Prostate gland (tissue), 2 donors: ENCODE data around the gene THRSP. TPM values are rescaled to one million over a fixed set of nuclear protein-coding genes. Genes with fewer than 3 reads are reported as not detected.
"Not testable (repeated sequence)": the region's sequence is repeated elsewhere in the genome, so short reads cannot be mapped to it uniquely, and the experiment has no call there.

Experiments used
- DNase-seq: peaks from one replicate; pipeline ENCODE4 v3.0.0-alpha.2; 2019; ENCODE audit warnings: low spot score
- H3K27ac ChIP-seq, 2 donors: fragments of 200-600 bp; sonication (generic); 2 replicates each; pipeline ENCODE4 v1.5.1; 2017 to 2019
- H3K27me3 ChIP-seq: fragments of 200-600 bp; sonication (generic); replicated peaks from 2 replicates; pipeline ENCODE4 v1.5.1; 2019; ENCODE audit not compliant: insufficient read depth
- H3K36me3 ChIP-seq, 2 donors: fragments of 200-600 bp; sonication (generic); 1 replicate in 1 of 2; 2 replicates in 1 of 2; pipeline versions ENCODE4 v1.5.1 to v1.8.1; 2017 to 2019
- H3K4me1 ChIP-seq: fragments of 200-600 bp; sonication (generic); replicated peaks from 2 replicates; pipeline ENCODE4 v1.5.1; 2019
- H3K4me3 ChIP-seq, 2 donors: fragments of 200-600 bp; sonication (generic); 2 replicates each; pipeline ENCODE4 v1.5.1; 2017 to 2019
- H3K9me3 ChIP-seq: fragments of 200-600 bp; sonication (generic); 2 replicates; pipeline ENCODE4 v1.5.1; 2017
- POLR2A ChIP-seq: fragments of 450-650 bp; IDR thresholded peaks from one replicate; pipeline ENCODE4 v1.6.1; 2016; ENCODE audit warnings: antibody characterized with exemption, mild to moderate bottlenecking
- POLR2AphosphoS5 ChIP-seq: sonication (generic); formaldehyde crosslinking; IDR thresholded peaks from one replicate; pipeline ENCODE4 v1.6.1; 2017; ENCODE audit warnings: antibody characterized with exemption
- WGBS: methylation state at CpG from one replicate; pipeline ENCODE4 v1.1.5; 2018; 5-methylcytosine and 5-hydroxymethylcytosine counted together
- intact Hi-C: fragments of 100-400 bp; cut with DNase I; formaldehyde crosslinking; loops from one replicate; pipeline ENCODE4 v1.14.2; 2022
- total RNA-seq, 2 donors: library from RNA; depleted of rRNA; stranded (reverse); fragments of >200 nt; gene quantifications; one replicate each; pipeline ENCODE4 v1.1.0, GENCODE V29; 2016
- TF ChIP-seq, protein P1 (sequence below), 4 experiments: fragments of 200-600 bp in 2 of 4; fragments of 450-650 bp in 2 of 4; sonication (generic) in 2 of 4; IDR thresholded peaks; 1 replicate in 3 of 4; 2 replicates in 1 of 4; pipeline ENCODE4 v1.5.1; 2016 to 2019; ENCODE audit warnings: antibody characterized with exemption in 4 of 4, mild to moderate bottlenecking in 2 of 4, moderate library complexity in 2 of 4

The THRSP gene
- not detected for total RNA-seq

- no peaks in the 10 kb centered on the region for H3K4me1 ChIP-seq
- H3K36me3 ChIP-seq = no peaks in the 10 kb centered on the region
- intact Hi-C loops = no loop called here
- H3K4me3 ChIP-seq = no peak within 1 kb of the TSS
- no peak for DNase-seq
- H3K27me3 ChIP-seq = no peaks in the 10 kb centered on the region
- 90% methylated on average over 14 of the region's 14 CpGs for WGBS
- no peak within 1 kb of the TSS for H3K27ac ChIP-seq
- no peaks in the 10 kb centered on the region for H3K9me3 ChIP-seq
- TF ChIP-seq, protein P1, sequence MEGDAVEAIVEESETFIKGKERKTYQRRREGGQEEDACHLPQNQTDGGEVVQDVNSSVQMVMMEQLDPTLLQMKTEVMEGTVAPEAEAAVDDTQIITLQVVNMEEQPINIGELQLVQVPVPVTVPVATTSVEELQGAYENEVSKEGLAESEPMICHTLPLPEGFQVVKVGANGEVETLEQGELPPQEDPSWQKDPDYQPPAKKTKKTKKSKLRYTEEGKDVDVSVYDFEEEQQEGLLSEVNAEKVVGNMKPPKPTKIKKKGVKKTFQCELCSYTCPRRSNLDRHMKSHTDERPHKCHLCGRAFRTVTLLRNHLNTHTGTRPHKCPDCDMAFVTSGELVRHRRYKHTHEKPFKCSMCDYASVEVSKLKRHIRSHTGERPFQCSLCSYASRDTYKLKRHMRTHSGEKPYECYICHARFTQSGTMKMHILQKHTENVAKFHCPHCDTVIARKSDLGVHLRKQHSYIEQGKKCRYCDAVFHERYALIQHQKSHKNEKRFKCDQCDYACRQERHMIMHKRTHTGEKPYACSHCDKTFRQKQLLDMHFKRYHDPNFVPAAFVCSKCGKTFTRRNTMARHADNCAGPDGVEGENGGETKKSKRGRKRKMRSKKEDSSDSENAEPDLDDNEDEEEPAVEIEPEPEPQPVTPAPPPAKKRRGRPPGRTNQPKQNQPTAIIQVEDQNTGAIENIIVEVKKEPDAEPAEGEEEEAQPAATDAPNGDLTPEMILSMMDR (IDR thresholded peaks at IDR 0.05) = no peak
- no peak for TF ChIP-seq POLR2A
- no peak for TF ChIP-seq POLR2AphosphoS5
These were observed at the start of gene THRSP for GRCh38 chr11:78063440-78064181. Gene THRSP, plus strand, starts transcription at chr11:78063861. Its CDS starts 21 bp downstream, at chr11:78063882.

GRCh38 chr11:78014937-78015520 lies 48.6 kb upstream of the THRSP start:
- H3K36me3 ChIP-seq, intact Hi-C loops, DNase-seq, H3K9me3 ChIP-seq, H3K27ac ChIP-seq, H3K4me3 ChIP-seq, H3K4me1 ChIP-seq, H3K27me3 ChIP-seq: not testable (repeated sequence)
- 66% methylated on average over 6 of the region's 6 CpGs for WGBS

- 94% methylated on average over 1 of the region's 1 CpG for WGBS
- TF ChIP-seq POLR2A (no peak), POLR2AphosphoS5 (no peak)
- TF ChIP-seq, protein P1 (IDR thresholded peaks at IDR 0.05) = no peak
These were observed 47.8 kb upstream of the THRSP start for GRCh38 chr11:78015878-78016277.

GRCh38 chr11:78019808-78020207 lies 43.9 kb upstream of the THRSP start:
- H3K27ac ChIP-seq = no peak overlapping the region
- H3K9me3 ChIP-seq = no peaks in the 10 kb centered on the region
- TF ChIP-seq POLR2AphosphoS5 (no peak), POLR2A (no peak)
- TF ChIP-seq, protein P1 (IDR thresholded peaks at IDR 0.05) = no peak
- no peaks in the 10 kb centered on the region for H3K4me1 ChIP-seq
- peaks cover 0 to 2% of the 10 kb centered on the region in 2 donors for H3K36me3 ChIP-seq
- no peaks in the 10 kb centered on the region for H3K27me3 ChIP-seq
- intact Hi-C loops = no loop called here
- no peak for DNase-seq
- WGBS = 55% methylated on average over 4 of the region's 4 CpGs
- no peak overlapping the region for H3K4me3 ChIP-seq

More at GRCh38 chr11:78015878-78016277, 47.8 kb upstream of the THRSP start:
- no peaks in the 10 kb centered on the region for H3K9me3 ChIP-seq
- H3K27me3 ChIP-seq = no peaks in the 10 kb centered on the region
- no peak for DNase-seq
- no peak overlapping the region for H3K4me3 ChIP-seq
- H3K36me3 ChIP-seq = peaks cover 0 to 2% of the 10 kb centered on the region in 2 donors
- intact Hi-C loops = no loop called here
- H3K4me1 ChIP-seq = no peaks in the 10 kb centered on the region
- no peak overlapping the region for H3K27ac ChIP-seq

DNA sequence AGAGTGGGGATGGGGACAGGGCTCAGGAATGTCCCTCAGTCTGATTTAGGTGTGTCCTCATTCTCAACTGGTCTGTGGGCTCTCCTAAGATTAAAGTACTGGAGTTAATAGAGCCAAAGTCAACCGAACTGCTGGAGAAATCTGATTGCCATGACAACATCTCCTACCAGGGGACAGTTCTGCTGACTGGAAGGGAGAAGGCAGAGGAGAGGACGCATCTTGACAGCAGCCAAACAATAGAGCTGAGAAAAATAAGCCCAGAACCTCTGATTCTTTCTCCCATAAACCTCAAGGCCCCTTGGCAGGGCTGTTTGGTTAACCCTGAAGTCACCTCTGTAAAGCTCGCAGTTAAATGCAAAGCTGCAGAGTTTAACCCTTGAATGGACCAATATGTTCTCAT lies 43.4 kb upstream of the THRSP start:
- 22% methylated on average over 3 of the region's 3 CpGs for WGBS
- Histone ChIP-seq H3K36me3 (peaks cover 0 to 2% of the 10 kb centered on the region in 2 donors), H3K4me1 (no peaks in the 10 kb centered on the region), H3K4me3 (no peak overlapping the region), H3K27ac (no peak overlapping the region), H3K27me3 (no peaks in the 10 kb centered on the region), H3K9me3 (no peaks in the 10 kb centered on the region)
- TF ChIP-seq POLR2AphosphoS5 (no peak), POLR2A (no peak)
- TF ChIP-seq, protein P1 (IDR thresholded peaks at IDR 0.05) = no peak
- DNase-seq = no peak
- intact Hi-C loops = no loop called here
